Hepatocyte (in vitro differentiated cells): ENCODE results near the gene ALG9. TPM values are rescaled to one million over a fixed set of nuclear protein-coding genes. Genes with fewer than 3 reads are reported as not detected.

Experiments
- DNase-seq: peaks from one replicate; pipeline ENCODE4 v3.0.0-alpha.2; 2016; ENCODE audit warnings: low spot score
- H2AFZ ChIP-seq: fragments of 200-600 bp; sonication (generic); 2 replicates; pipeline ENCODE4 v1.6.0; 2016; ENCODE audit warnings: antibody characterized with exemption, mild to moderate bottlenecking
- H3K27ac ChIP-seq: fragments of 200-600 bp; sonication (generic); 2 replicates; pipeline ENCODE4 v1.5.1; 2016; ENCODE audit warnings: mild to moderate bottlenecking
- H3K27me3 ChIP-seq: fragments of 200-600 bp; sonication (generic); 2 replicates; pipeline ENCODE4 v1.6.1; 2016
- H3K36me3 ChIP-seq: fragments of 200-600 bp; sonication (generic); replicated peaks from 2 replicates; pipeline ENCODE4 v1.5.1; 2016; ENCODE audit warnings: low read depth; ENCODE audit not compliant: insufficient read depth
- H3K4me1 ChIP-seq: fragments of 200-600 bp; sonication (generic); 2 replicates; pipeline ENCODE4 v1.5.1; 2016; ENCODE audit warnings: mild to moderate bottlenecking, moderate library complexity; ENCODE audit not compliant: insufficient read depth
- H3K4me2 ChIP-seq: fragments of 200-600 bp; sonication (generic); 2 replicates; pipeline ENCODE4 v1.6.0; 2016
- H3K4me3 ChIP-seq: fragments of 200-600 bp; sonication (generic); 2 replicates; pipeline ENCODE4 v1.5.1; 2016; ENCODE audit warnings: mild to moderate bottlenecking
- H3K79me2 ChIP-seq: fragments of 200-600 bp; sonication (generic); 2 replicates; pipeline ENCODE4 v1.6.0; 2017; ENCODE audit warnings: mild to moderate bottlenecking
- H3K9me2 ChIP-seq: fragments of 200-600 bp; sonication (generic); replicated peaks from 2 replicates; pipeline ENCODE4 v1.6.0; 2017; ENCODE audit warnings: mild to moderate bottlenecking; ENCODE audit not compliant: insufficient read depth
- H3K9me3 ChIP-seq: fragments of 200-600 bp; sonication (generic); 2 replicates; pipeline ENCODE4 v1.5.1; 2016; ENCODE audit warnings: low read depth, mild to moderate bottlenecking
- H4K20me1 ChIP-seq: fragments of 200-600 bp; sonication (generic); 2 replicates; pipeline ENCODE4 v1.6.0; 2016; ENCODE audit warnings: mild to moderate bottlenecking; ENCODE audit not compliant: insufficient read depth, poor library complexity, severe bottlenecking
- CTCF ChIP-seq: fragments of 200-600 bp; sonication (generic); IDR thresholded peaks from 2 replicates; pipeline ENCODE4 v1.5.1; 2016; ENCODE audit warnings: antibody characterized with exemption, mild to moderate bottlenecking; ENCODE audit not compliant: poor library complexity
- EZH2 ChIP-seq: fragments of 200-600 bp; sonication (generic); IDR thresholded peaks from 2 replicates; pipeline ENCODE4 v1.6.1; 2016; ENCODE audit warnings: antibody characterized with exemption, mild to moderate bottlenecking, borderline replicate concordance
- EZH2phosphoT487 ChIP-seq: fragments of 200-600 bp; sonication (generic); IDR thresholded peaks from one replicate; pipeline ENCODE4 v1.6.1; 2018; ENCODE audit warnings: antibody characterized with exemption, mild to moderate bottlenecking, low read depth, moderate library complexity; ENCODE audit not compliant: unreplicated experiment, severe bottlenecking
- whole genome bisulfite sequencing: methylation state at CpG from one replicate; pipeline ENCODE4 v1.1.6; 2016; ENCODE audit warnings: low lambda C conversion rate; ENCODE audit errors: missing lambda C conversion rate; 5-methylcytosine and 5-hydroxymethylcytosine counted together
- polyA plus RNA-seq: library from polyadenylated mRNA; unstranded; fragments of >200 nt; fragmentation: Nextera tagmentation; extraction: Ambion mirVana; gene quantifications from 2 replicates; pipeline ENCODE4 v1.2.1, GENCODE V29; 2016
- total RNA-seq: library from RNA; depleted of rRNA; stranded (reverse); fragments of >200 nt; gene quantifications from 2 replicates; pipeline ENCODE4 v1.2.3, GENCODE V29; 2014

Gene ALG9
- total and polyA plus RNA-seq, 2 experiments from 2014 or later = 22.6 to 52.4 TPM

GRCh38 chr11:111910676-111911562, 39.5 kb upstream of the ALG9 start:
- TF ChIP-seq EZH2phosphoT487 (no peak), EZH2 (no peak), CTCF (no peak)
- Histone ChIP-seq H3K79me2 (no peaks in the 10 kb centered on the region), H3K36me3 (no peaks in the 10 kb centered on the region), H3K27ac (peak overlapping the region; percentile 63), H2AFZ (no peak overlapping the region), H3K4me3 (no peak overlapping the region), H3K4me1 (peaks cover 22% of the 10 kb centered on the region), H4K20me1 (no peaks in the 10 kb centered on the region), H3K9me2 (no peaks in the 10 kb centered on the region), H3K9me3 (no peaks in the 10 kb centered on the region), H3K4me2 (peak overlapping the region; percentile 53), H3K27me3 (no peaks in the 10 kb centered on the region)
- WGBS = 82% methylated on average over 9 of the region's 9 CpGs
- no peak for DNase-seq

DNA sequence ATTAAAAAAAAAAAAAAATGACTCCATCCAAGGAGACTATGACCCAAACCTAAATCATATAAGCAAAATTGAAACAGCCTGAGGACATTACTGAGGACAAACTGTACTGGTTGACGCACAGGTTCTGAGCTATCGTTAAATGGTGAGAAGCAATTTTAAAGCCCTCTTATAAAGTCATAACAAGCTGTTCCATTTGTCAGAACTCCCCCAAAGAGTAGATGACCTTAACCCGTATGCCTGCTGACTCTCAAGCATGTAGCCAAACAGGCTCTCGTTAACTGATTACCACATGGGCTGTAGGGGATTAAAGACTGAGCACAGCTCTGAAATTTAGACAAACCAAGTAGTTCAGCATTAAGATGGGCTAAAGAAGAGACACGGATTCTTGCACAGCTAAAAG, 38.0 kb upstream of the ALG9 start:
- Histone ChIP-seq H3K36me3 (no peaks in the 10 kb centered on the region), H3K9me3 (no peaks in the 10 kb centered on the region), H3K9me2 (no peaks in the 10 kb centered on the region), H3K79me2 (no peaks in the 10 kb centered on the region), H3K4me2 (no peak overlapping the region), H3K27me3 (no peaks in the 10 kb centered on the region), H3K4me3 (no peak overlapping the region), H4K20me1 (no peaks in the 10 kb centered on the region), H3K27ac (peak overlapping the region; percentile 21), H3K4me1 (peaks cover 22% of the 10 kb centered on the region), H2AFZ (no peak overlapping the region)
- WGBS = 64% methylated on average over 5 of the region's 5 CpGs
- TF ChIP-seq EZH2 (no peak), EZH2phosphoT487 (no peak), CTCF (no peak)
- DNase-seq = no peak

DNA sequence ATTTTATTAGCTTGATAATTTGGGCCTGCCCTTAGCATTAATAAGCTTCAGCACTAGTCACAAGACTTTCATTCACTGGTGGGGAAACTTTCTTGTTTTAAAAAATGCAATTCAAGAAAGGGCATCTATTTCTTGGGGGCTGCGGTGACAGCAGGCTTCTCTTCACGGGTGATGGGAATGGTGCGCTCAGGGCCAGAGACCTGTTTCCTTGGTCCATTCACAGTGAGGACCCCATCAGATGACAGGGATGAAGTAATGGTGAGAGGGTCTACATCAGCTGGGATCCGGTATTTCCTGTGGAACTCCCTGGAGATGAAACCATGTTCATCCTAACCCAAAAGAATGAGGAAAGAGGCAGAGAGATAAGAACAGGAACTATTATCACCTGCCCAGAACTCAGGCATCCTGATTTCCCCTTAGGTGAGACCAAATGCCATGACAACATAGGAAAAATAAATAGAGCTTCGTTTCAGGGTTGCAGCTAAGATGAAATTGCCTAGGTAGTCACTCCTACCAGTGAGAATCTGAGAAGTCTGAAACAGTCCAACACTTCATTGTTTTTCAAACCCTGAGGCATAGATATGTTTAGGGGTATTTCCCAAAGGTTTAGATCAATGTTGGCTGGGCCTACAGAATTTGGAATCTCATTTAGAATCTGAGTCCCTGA, 37.4 kb upstream of the ALG9 start:
- Histone ChIP-seq H3K4me1 (peaks cover 22% of the 10 kb centered on the region), H2AFZ (no peak overlapping the region), H3K27me3 (no peaks in the 10 kb centered on the region), H3K9me3 (no peaks in the 10 kb centered on the region), H3K27ac (peak overlapping the region; percentile 21), H3K9me2 (no peaks in the 10 kb centered on the region), H3K4me3 (no peak overlapping the region), H3K36me3 (no peaks in the 10 kb centered on the region), H3K4me2 (no peak overlapping the region), H4K20me1 (no peaks in the 10 kb centered on the region), H3K79me2 (no peaks in the 10 kb centered on the region)
- DNase-seq = no peak
- no peak for TF ChIP-seq CTCF
- TF ChIP-seq EZH2 = no peak
- TF ChIP-seq EZH2phosphoT487 = no peak
- 84% methylated on average over 5 of the region's 5 CpGs for whole genome bisulfite sequencing
